ENCODE measurements around the gene LTA4H. TPM values are rescaled to one million over a fixed set of nuclear protein-coding genes. Genes with fewer than 3 reads are reported as not detected.

LTA4H gene
- total RNA-seq, 1 donor from 2014 or later: 117 TPM

- Mint-ChIP-seq H3K27ac (no peak overlapping the region), H3K36me3 (no peaks in the 10 kb centered on the region), H3K27me3 (peaks cover 8% of the 10 kb centered on the region)
Measured at GRCh38 chr12:95956557-95957145, 78.7 kb downstream of the LTA4H start.

DNA sequence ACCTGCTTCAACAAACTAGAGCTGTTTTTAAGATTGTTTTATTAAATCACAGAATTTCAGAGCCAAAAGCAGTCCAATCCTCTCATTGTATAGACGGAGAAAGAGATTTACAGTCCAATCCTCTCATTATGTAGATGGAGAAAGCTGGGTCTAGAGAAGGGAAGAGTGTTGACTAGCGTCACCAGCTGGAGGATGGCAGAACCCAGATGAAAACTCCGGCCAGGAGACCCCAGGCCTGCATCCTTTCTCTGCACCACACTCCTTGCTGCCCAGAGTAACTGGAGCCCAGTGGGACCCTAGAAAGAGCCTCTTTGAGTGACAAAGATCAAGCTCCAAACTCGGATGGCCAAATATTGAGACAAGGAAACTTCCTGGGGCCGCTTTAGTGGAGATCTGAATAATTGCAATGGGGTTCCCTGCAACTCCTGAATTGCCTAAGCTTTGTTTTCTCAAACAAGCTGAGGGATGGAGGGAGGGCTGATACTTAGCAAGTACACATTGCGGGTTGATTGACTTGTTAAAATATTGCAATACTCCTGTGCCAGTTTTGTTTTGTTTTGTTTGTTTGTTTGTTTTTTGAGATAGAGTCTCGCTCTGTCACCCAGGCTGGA, 79.7 kb downstream of the LTA4H start:
- Mint-ChIP-seq H3K4me3 (no peak overlapping the region), H3K36me3 (no peaks in the 10 kb centered on the region), H3K27me3 (peaks cover 14% of the 10 kb centered on the region), H3K9me3 (no peaks in the 10 kb centered on the region), H3K27ac (no peak overlapping the region), H3K4me1 (ENCODE audit: unreplicated experiment) (no peaks in the 10 kb centered on the region)
- no peak for DNase-seq (ENCODE audit: extremely low spot score, unreplicated experiment)
- TF ChIP-seq CTCF (conservative IDR thresholded peaks at IDR 0.05): no peak

More at GRCh38 chr12:95956557-95957145, 78.7 kb downstream of the LTA4H start:
- Mint-ChIP-seq H3K4me1 (ENCODE audit: unreplicated experiment) (no peaks in the 10 kb centered on the region), H3K9me3 (no peaks in the 10 kb centered on the region), H3K4me3 (no peak overlapping the region)
- TF ChIP-seq CTCF (conservative IDR thresholded peaks at IDR 0.05): no peak
- DNase-seq (ENCODE audit: extremely low spot score, unreplicated experiment): no peak

- peaks cover 22% of the 10 kb centered on the region for H3K27me3 Mint-ChIP-seq
Measured at GRCh38 chr12:95953000-95953399, 82.4 kb downstream of the LTA4H start.

DNA sequence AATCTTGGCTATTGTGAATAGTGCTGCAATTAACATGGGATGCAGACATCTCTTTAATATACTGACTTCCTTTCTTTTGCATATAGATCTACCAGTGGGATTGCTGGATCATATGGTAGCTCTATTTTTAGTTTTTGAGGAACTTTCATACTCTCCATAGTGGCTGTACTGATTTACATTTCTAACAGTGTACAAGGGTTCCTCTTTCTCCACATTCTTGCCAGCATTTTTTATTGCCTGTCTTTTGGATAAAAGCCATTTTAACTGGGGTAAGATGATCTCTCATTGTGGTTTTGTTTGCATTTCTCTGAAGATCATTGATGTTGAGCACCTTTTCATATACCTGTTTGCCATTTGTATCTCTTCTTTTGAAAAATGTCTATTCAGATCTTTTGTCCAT, 83.9 kb downstream of the LTA4H start:
- Mint-ChIP-seq H3K27ac (no peak overlapping the region), H3K9me3 (no peaks in the 10 kb centered on the region), H3K27me3 (peaks cover 22% of the 10 kb centered on the region), H3K36me3 (no peaks in the 10 kb centered on the region), H3K4me3 (no peak overlapping the region), H3K4me1 (ENCODE audit: unreplicated experiment) (peaks cover 4% of the 10 kb centered on the region)
- DNase-seq (ENCODE audit: extremely low spot score, unreplicated experiment): no peak
- no peak for TF ChIP-seq CTCF (conservative IDR thresholded peaks at IDR 0.05)

More at GRCh38 chr12:95953000-95953399, 82.4 kb downstream of the LTA4H start:
- Mint-ChIP-seq H3K36me3 (no peaks in the 10 kb centered on the region), H3K27ac (no peak overlapping the region), H3K4me3 (no peak overlapping the region), H3K9me3 (no peaks in the 10 kb centered on the region), H3K4me1 (ENCODE audit: unreplicated experiment) (peaks cover 4% of the 10 kb centered on the region)
- no peak for TF ChIP-seq CTCF (conservative IDR thresholded peaks at IDR 0.05)
- no peak for DNase-seq (ENCODE audit: extremely low spot score, unreplicated experiment)

Other genes starting within 250 kb of the LTA4H start
- gene NTN4, start 244.8 kb downstream of the LTA4H start, total RNA-seq (ENCODE audit: low replicate concordance): 21.2 and 23.5 TPM in 2 replicates
- gene SNRPF, start 176.6 kb downstream of the LTA4H start, total RNA-seq (ENCODE audit: low replicate concordance): 31.9 and 42.9 TPM in 2 replicates
- 0.29 TPM in 1 of 2 replicates, not detected in the other for gene CCDC38, start 93.0 kb downstream of the LTA4H start, total RNA-seq (ENCODE audit: low replicate concordance)
- gene AMDHD1, start 92.3 kb downstream of the LTA4H start, total RNA-seq (ENCODE audit: low replicate concordance): 0.43 and 1.0 TPM in 2 replicates
- 2.1 and 3.8 TPM in 2 replicates for gene HAL, start 39.2 kb downstream of the LTA4H start, total RNA-seq (ENCODE audit: low replicate concordance)
- 17.6 and 18.0 TPM in 2 replicates for gene ELK3, start 158.8 kb upstream of the LTA4H start, total RNA-seq (ENCODE audit: low replicate concordance)